ENCODE data around the gene CD55.

The CD55 gene

GRCh38 chr1:207321079-207321789, at the start of gene CD55:
CD55 (plus strand) TSS chr1:207321678; CDS start chr1:207321766, 88 bp downstream.
- DNase-seq = peak; percentile 98

DNA sequence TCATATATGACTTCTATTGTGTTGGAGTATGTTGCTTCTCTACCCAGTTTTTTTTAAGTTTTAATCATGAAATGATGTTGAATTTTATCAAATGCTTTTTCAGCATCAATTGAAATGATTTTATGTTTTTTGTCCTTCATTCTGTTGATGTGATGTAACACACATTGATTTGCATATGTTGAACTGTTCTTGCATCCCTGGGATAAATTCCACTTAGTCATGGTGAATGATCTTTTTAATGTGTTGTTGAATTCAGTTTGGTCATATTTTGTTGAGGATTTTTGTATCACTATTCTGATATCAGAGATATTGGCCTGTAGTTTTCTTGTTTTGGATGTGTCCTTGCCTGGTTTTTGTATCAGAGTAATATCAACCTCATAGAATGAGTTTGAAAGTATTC, 46.6 kb upstream of the CD55 start:
- no peak for DNase-seq

DNA sequence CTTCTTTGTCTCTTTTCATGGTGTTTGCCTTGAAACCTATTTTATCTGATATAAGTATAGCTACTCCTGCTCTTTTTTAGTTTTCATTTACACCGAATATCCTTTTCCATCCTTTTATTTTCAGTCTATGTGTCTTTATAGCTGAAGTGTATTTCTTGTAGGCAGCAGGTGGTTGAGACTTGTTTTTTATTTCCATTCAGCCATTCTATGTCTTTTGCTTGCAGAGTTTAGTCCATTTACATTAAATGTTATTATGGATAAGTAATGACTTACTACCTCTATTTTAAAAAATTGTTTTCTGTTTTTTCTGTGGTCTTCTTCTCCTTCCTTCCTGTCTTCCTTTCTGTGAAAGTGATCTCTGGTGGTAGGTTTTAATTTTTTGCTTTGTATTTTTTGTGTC, 45.0 kb upstream of the CD55 start:
- DNase-seq = no peak

DNA sequence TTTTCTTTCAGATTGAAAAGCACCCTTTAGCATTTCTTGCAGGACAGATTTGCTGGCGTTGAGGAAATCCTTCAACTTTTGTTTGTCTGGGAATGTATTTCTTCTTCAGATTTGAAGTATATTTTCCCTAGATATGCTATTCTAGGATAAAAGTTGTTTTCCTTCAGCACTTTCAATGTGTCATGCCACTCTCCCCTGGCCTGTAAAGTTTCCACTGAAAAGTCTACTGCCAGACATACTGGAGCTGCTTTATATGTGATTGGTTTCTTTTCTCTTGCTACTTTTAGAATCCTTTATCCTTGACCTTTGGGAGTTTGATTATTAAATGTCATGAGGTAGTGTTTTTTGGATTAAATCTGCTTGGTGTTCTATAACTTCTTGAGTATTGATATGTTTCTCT, 44.2 kb upstream of the CD55 start:
- DNase-seq = no peak

GRCh38 chr1:207279652-207280051, 41.8 kb upstream of the CD55 start:
- no peak for DNase-seq

DNA sequence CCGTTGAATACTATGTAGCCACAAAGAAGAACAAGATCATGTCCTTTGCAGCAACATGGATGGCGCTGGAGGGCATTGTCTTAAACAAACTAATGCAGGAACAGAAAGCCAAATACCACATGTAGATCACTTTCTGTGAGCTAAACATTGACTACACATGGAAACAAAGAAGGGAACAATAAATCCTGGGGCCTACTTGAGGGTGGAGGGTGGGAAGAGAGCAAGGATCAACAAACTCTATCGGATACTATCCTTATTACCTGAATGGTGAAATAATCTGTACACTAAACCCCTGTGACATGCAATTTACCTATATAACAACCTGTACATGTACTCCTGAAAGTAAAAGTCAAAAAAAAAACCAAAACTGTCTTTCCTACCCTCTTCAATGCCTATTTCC, 40.8 kb upstream of the CD55 start:
- no peak for DNase-seq

DNA sequence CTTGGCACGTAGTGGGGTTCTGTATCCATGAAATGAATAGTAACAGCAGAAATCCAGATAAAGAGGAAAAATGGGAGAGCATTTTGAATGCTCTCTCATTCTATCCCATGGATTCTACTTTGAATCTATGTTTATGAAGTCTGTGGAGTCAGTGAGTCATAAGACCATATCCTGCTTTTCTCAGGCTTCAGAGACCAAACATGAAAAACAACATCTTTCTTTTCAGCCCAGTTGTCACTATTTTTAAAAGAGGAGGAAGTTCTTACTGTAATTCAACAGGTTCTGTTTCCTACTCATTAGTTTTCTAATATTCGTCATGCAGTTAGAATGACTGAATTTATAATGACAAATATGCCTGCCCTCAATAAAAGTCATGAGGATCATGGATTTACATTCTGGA, 39.4 kb upstream of the CD55 start:
- no peak for DNase-seq

- no peak for DNase-seq
Measured at GRCh38 chr1:207282496-207283380, 38.7 kb upstream of the CD55 start.

GRCh38 chr1:207283421-207283820, 38.1 kb upstream of the CD55 start:
- no peak for DNase-seq

DNA sequence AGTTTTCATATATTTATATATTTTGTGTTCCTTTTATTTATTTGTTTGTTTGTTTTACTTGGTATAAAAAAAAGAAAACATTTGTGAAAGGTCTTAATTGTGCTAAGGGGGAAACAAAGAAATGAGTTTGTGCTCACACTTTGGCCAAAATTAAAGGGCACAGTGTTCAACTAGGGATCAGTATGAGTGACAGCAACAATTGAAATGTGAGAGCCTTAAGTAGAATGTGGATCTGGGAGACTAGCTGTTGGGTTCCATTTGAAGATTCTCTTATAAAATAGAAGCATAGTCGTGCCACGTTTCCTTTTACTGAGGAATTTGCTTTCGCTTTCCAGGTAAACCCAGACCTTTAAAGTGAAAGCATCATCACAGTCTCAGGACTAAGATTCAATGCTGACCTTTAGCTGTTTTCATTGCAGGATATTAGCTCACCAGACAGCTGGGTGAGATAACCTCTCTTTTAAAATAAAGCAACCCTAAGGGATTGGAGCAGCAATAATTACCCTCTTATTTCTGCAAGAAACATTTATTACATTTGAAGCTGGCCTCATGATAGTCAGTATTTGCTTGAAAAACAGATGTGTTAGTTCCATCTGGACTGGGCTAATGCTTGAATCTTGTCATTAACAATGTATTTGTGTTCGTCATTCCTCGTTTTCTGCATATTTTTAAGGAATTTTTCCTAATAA, 37.1 kb upstream of the CD55 start:
- no peak for DNase-seq

DNA sequence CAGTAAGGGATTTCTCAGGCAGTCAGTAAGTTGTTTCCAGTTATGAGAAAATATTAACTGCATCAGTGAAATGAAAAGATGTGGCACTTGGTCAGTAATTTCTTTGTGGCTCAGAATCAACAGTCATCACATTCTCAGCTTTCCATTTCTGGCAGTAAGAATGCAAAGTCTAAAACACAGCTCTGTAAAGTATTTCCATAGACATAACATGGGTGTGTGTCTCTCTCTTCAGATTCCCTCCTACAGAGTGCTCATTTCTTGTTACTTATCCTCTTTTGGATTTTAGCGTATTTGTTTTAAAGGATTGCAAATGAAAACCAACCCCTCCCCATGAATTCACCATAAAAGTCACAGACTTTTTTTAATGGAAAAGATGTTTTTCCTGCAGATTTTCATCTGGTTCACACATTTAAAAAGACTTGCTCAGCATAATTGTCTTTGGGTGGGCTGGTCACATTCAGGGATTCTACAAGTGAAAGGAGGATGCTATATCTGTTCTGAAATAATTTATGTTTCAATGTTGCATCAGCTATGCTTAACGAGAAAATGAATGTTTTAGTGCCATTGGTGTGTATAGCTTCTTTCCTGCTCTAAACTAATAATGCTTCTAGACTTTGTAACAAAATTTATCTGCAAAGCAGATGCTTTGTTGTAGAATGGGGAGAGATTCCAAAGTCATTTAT, 34.6 kb upstream of the CD55 start:
- no peak for DNase-seq

DNA sequence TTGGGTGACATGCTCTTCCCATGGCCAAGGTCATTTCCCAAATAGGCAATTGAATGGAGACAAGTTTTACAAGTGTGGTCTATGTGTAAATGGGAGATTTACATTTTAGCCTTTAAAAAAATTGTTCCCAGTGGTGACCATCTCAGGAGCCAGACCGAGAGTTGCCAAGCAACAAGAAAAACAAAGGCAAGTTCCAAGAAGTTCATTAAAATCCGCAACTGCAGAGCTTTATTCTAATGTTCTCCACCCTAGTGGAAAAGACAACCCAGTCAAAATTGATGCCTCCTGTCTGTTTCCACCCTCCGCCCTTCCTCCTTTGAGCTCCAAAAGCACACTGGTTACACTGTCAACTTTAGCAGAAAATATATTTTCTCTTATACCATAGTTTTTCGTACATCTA, 33.2 kb upstream of the CD55 start:
- DNase-seq = no peak

DNA sequence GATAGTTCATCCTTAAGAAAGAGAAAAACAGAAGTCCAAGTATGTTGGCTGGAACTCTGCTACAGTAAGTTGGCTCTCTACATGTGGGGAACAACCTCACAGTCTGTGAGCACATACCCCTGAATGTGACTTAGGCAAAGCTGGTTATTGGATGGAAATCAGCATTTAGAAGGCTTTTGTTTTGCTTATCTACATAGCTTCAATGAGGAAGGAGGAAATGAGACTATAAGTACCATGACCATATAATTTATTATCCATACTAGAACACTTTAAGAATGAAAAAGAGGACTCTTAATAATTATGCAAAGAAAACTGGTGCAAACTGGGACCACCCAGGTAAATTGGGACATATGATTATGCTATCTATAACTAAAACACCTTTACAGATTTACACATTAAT, 31.7 kb upstream of the CD55 start:
- no peak for DNase-seq

- DNase-seq = no peak
Measured at GRCh38 chr1:207291723-207292122, 29.8 kb upstream of the CD55 start.

DNA sequence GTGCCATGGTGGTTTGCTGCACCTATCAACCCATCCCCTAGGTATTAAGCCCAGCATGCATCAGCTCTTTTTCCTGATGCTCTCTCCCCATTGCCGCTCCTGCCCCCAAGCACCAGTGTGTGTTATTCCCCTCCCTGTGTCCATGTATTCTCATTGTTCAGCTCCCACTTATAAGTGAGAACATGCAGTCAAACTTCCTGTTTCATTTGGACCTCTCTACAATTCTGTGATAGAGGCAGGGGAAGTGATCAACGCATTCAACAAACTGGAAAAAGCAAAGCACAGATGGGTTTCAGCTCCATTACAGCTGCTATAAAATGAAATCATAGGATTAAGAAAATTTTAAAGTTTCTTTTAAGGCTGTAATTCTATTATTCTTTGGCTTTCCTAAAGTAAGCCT, 23.3 kb upstream of the CD55 start:
- DNase-seq = no peak

- DNase-seq = no peak
Measured at GRCh38 chr1:207298636-207299398, 22.7 kb upstream of the CD55 start.

DNA sequence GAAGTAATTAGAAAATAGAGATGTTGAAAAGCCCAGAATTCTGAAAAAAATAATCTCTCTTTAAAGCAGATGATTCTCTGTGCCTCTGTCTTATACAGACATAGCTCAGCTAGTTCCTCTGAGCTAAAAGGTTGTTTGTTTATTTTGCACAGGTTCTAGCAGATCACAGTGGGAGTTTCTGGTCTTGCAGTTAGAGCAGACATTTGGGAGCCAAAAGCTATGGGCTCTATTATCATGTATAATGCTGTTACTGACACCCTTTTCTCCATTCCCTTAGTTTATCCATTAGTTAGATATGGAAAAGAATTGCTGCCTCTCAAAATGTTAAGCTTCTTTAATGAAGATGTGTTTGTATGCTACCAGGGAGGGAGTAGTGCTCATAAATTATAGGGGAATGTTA, 20.5 kb upstream of the CD55 start:
- DNase-seq = no peak

DNA sequence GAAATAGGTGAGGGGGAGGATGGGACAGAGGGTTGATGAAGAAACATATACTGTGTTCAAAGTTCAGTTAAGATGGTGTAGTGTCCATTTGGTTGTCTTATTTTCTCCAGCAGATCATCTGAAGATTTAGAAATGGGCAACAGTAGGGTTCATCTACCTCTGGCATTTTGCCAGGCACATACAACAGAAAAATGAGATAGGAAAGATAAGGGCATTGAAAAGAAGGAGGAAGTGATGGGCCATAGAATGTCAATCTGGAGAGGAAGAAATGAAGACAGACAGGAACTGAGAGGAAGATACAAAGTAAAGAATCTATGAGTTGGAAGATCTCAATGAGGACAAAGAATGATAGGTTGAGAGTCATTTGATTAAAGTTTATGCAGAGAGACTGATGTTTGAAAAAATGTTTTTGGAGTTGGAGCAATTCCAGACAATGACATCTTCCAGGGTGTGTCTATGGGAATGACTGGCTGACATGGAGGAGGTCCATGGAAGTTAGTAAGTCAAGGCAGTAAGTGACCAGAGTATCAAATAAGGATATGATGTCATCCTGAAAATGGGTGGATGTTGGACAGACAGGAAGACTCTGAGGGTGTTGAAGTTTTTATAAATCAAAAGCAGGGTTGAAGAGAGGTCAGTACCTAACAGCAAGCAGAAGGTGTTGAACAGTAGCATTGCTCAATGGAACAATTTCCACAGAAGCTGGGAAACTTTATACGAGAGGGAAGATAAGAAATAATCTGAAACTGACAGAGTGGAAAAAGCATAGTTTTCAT, 18.7 kb upstream of the CD55 start:
- DNase-seq = no peak

DNA sequence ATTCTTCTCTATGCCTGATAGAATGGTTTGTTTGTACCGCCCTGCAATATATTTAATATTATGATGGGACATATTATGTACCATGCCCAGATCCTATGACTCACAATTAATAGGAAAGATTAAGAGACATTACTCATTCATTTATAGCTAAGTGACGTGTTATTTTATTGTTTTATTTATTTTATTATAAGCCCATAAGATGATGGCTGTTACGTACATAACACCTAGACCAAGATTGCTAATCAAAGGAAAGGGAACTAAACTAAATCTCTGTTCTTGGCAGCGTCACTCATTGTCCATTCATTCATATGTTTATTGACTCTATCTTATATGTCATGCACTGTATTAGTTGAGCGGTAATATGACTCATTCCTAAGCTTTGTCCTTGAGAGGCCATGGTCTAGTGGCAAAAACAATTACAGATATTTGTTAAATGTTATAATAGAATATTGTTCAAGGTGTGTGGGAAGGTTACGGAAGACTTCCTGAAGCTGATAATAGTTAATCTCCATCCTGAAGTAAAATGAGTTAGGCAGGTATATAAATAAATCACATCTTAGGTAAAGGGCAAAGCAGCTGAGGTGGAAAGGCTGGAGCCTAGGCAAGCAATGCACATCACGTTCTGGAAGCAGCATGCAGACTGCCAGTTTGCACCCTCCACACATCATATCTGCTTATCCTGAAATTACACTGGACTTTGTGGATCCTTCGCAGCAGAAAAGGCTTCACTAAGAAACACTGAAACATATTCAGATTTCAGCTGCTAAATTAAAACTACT, 16.6 kb upstream of the CD55 start:
- DNase-seq = no peak

DNA sequence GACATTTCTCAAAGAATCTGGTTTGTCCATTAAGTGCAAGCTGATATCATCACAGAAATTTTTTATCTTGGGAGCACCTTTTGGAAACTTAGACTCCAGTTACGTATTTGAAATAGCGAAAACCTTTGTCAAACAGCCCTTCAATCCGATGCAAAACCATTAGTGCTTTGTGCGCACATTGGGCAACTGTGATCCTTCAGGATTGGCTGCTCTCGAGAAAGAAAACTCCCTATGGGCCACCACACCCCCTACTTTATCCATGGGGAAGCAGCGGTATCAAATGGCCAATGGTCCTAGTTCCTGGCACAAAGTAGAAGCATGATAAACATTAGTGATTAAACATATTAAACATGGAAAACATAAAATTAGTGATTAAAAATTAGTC, 16.0 kb upstream of the CD55 start:
- DNase-seq = no peak

DNA sequence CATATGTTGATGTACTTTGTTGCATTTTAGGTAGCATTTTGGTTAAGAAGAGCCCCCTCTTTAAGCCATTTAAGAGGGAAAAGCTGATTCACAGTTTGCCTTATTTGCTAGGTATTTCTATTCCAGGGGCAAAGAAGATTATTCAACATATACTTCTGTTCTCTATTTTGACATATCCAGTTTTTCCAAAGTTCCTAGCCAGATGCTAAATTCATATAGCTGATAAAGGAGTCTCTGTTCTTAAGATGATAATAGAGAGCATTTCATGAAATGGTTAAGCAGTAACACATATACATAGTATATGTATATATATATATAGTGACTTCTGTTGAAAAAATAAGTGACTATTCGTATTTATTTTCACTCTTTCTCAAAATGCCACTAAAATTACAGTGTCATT, 15.5 kb upstream of the CD55 start:
- DNase-seq = no peak
